PC-9 (cell line): ENCODE results near the gene TGFBR2. TPM values are rescaled to one million over a fixed set of nuclear protein-coding genes. Genes with fewer than 3 reads are reported as not detected.
A peak's percentile ranks its signal among the peaks of the same experiment; 100 is the strongest.

ENCODE experiments used
- BruUV-seq: library from RNA; stranded (reverse); fragments of 400-500 nt; replicated peaks from 2 replicates; lab custom pipeline; 2021; lab: Mats Ljungman, UMichigan
- CTCF ChIA-PET: fragments of 300-600 bp; sonication (Branson Sonifier 250); formaldehyde crosslinking; loops from one replicate; lab custom pipeline; 2022; ENCODE audit warnings: antibody characterized with exemption; lab: Charles Lee
- POLR2A ChIA-PET: fragments of 300-600 bp; sonication (Branson Sonifier 250); formaldehyde crosslinking; loops from one replicate; lab custom pipeline; 2022; ENCODE audit warnings: antibody characterized with exemption; ENCODE audit not compliant: unreplicated experiment; lab: Charles Lee
- DNase-seq, 2 experiments: peaks; one replicate each; pipeline versions ENCODE4 v3.0.0 to v3.0.0-alpha.2; 2015 to 2022; ENCODE audit warnings: mixed read lengths in 1 of 2
- H2AFZ ChIP-seq: fragments of 200-600 bp; sonication (generic); 2 replicates; pipeline ENCODE4 v1.8.1; 2017; ENCODE audit warnings: antibody characterized with exemption
- H3F3A ChIP-seq: fragments of 200-600 bp; sonication (generic); 2 replicates; pipeline ENCODE4 v1.8.1; 2017; ENCODE audit warnings: antibody characterized with exemption, mild to moderate bottlenecking, low read depth; ENCODE audit not compliant: insufficient read depth
- H3K27ac ChIP-seq: fragments of 200-600 bp; sonication (generic); 2 replicates; pipeline ENCODE4 v1.6.1; 2016; ENCODE audit warnings: mixed run types
- H3K27me3 ChIP-seq: fragments of 200-600 bp; sonication (generic); 2 replicates; pipeline ENCODE4 v1.6.1; 2016; ENCODE audit warnings: low read depth, mixed run types; ENCODE audit not compliant: insufficient read depth
- H3K36me3 ChIP-seq: fragments of 200-600 bp; sonication (generic); 2 replicates; pipeline ENCODE4 v1.6.1; 2016; ENCODE audit warnings: low read depth, mixed run types
- H3K4me1 ChIP-seq: fragments of 200-600 bp; sonication (generic); replicated peaks from 2 replicates; pipeline ENCODE4 v1.6.1; 2016; ENCODE audit warnings: mixed run types; ENCODE audit not compliant: insufficient read depth
- H3K4me2 ChIP-seq: fragments of 200-600 bp; sonication (generic); 2 replicates; pipeline ENCODE4 v1.6.1; 2017; ENCODE audit warnings: mixed run types
- H3K4me3 ChIP-seq: fragments of 200-600 bp; sonication (generic); 2 replicates; pipeline ENCODE4 v1.6.1; 2016; ENCODE audit warnings: mixed run types
- H3K79me2 ChIP-seq: fragments of 200-600 bp; sonication (generic); 2 replicates; pipeline ENCODE4 v1.6.1; 2017; ENCODE audit warnings: low read depth, mixed run types
- H3K9me2 ChIP-seq: fragments of 200-600 bp; sonication (generic); 2 replicates; pipeline ENCODE4 v1.8.1; 2017; ENCODE audit warnings: mild to moderate bottlenecking; ENCODE audit not compliant: insufficient read depth
- H3K9me3 ChIP-seq: fragments of 200-600 bp; sonication (generic); 2 replicates; pipeline ENCODE4 v1.8.1; 2016; ENCODE audit warnings: low read depth; ENCODE audit not compliant: insufficient read depth
- H4K20me1 ChIP-seq: fragments of 200-600 bp; sonication (generic); 2 replicates; pipeline ENCODE4 v1.8.1; 2017; ENCODE audit not compliant: insufficient read depth
- EZH2 ChIP-seq: fragments of 200-600 bp; sonication (generic); IDR thresholded peaks from 2 replicates; pipeline ENCODE4 v1.8.0; 2017; ENCODE audit warnings: antibody characterized with exemption, low read depth
- intact Hi-C: fragments of 100-400 bp; cut with micrococcal nuclease; formaldehyde crosslinking; loops from one replicate; pipeline ENCODE4 v1.10.0; 2022; ENCODE audit not compliant: unreplicated experiment
- total RNA-seq: library from RNA; stranded (reverse); gene quantifications from 2 replicates; pipeline ENCODE4 v1.2.3, GENCODE V29; 2021
- TF ChIP-seq, protein P1 (sequence below): fragments of 200-600 bp; sonication (generic); conservative IDR thresholded peaks from 2 replicates; pipeline ENCODE4 v1.6.1; 2017; ENCODE audit warnings: mixed run types, antibody characterized with exemption, mild to moderate bottlenecking, moderate library complexity

Gene TGFBR2
- total RNA-seq, 1 experiment from 2014 or later = 33.6 TPM

DNA sequence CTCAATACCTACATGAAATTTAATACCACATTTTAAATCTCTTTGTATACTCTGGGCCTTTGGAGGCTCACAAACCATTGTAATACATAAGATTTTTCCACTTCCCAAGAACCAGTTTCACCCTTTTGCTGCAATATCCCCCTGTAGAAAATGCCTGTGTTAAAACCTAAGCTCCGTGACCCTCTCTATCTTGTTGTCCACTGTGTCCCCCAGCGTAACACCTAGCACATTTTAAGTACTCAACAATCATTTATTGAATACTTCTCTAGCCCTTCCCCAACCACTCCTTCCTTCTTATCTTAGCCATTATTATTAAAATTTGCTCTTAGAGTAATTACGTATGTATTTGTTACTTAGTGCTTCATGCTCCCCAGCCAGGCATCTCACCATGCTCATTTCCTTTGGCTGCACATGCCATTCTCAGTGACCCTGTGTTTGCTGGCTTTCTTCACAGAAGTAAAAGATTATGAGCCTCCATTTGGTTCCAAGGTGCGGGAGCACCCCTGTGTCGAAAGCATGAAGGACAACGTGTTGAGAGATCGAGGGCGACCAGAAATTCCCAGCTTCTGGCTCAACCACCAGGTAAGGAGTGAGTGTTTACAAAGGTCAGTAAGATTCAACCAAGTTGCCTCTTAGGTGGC is 81.6 kb downstream of the TGFBR2 start:
- H3K4me2 ChIP-seq = peak overlapping the region; percentile 27; the same call in 1 of the 2 replicates

DNA sequence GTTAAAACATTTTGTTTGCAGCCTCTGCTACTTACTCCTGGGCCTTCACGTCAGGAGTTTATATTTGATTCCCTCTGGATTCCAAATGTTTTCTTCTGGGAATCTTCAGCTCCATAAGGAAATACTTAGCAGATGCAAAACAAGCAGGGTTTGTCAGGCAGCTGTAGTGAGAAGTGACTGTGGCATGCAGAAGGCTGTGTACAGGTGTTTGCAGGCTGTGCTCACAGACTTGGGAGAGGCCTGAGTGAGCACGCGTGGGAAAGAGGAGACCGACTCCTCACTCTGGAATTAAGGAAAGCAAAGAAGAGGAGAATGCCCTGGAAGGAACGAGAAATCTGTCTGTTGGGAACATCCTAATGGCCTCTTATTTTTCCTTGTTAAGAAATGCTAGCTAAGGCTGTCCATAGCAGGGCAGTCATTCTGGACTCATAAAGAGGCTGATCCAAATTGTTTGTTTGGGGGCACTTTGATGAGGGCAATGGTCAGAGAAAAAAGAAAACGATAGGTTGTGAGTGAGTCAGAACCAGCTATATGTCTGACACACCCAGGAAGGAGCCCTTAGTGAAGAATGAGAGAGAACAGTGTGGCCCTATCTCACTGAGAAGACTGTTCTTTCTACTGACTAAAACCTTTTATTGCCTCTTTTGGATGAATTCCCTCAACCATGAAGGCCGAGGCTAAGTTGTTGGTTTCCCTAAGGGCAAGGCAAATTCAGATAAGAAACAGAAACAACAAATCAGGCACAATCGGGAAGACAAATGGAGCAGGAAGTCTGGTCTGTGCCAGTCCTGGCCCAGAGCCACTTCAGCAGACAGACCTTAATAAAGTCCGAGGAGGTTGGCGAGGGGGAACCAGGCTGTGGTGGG is 82.6 kb downstream of the TGFBR2 start:
- peak overlapping the region; percentile 76 for H3K27ac ChIP-seq
- H3K36me3 ChIP-seq = no peaks in the 10 kb centered on the region
- no peaks in the 10 kb centered on the region for H3K79me2 ChIP-seq
- DNase-seq = peak; percentile 38 to 78
- TF ChIP-seq EZH2 = no peak
- TF ChIP-seq, protein P1, sequence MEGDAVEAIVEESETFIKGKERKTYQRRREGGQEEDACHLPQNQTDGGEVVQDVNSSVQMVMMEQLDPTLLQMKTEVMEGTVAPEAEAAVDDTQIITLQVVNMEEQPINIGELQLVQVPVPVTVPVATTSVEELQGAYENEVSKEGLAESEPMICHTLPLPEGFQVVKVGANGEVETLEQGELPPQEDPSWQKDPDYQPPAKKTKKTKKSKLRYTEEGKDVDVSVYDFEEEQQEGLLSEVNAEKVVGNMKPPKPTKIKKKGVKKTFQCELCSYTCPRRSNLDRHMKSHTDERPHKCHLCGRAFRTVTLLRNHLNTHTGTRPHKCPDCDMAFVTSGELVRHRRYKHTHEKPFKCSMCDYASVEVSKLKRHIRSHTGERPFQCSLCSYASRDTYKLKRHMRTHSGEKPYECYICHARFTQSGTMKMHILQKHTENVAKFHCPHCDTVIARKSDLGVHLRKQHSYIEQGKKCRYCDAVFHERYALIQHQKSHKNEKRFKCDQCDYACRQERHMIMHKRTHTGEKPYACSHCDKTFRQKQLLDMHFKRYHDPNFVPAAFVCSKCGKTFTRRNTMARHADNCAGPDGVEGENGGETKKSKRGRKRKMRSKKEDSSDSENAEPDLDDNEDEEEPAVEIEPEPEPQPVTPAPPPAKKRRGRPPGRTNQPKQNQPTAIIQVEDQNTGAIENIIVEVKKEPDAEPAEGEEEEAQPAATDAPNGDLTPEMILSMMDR = no peak
- H3K4me2 ChIP-seq = peak overlapping the region; percentile 27; the same call in 1 of the 2 replicates
- H4K20me1 ChIP-seq = no peaks in the 10 kb centered on the region
- H3K9me3 ChIP-seq = no peaks in the 10 kb centered on the region
- H3K4me3 ChIP-seq = no peak overlapping the region
- H3F3A ChIP-seq = peaks cover 10% of the 10 kb centered on the region
- H3K4me1 ChIP-seq = peaks cover 21% of the 10 kb centered on the region
- no peaks in the 10 kb centered on the region for H3K27me3 ChIP-seq
- intact Hi-C loops = loop anchor here (2.0 kb wide), 5 partner anchors 30 to 150 kb away; partner anchors contain the start of gene TGFBR2
- ChIA-PET CTCF (interaction anchor here (0.7 kb wide), 1 partner anchor 25 kb away, joined by 4 read pairs; no protein-coding TSS in a partner anchor), POLR2A (interaction anchor here (0.6 kb wide), 2 partner anchors 178 to 497 kb away, joined by 4 to 6 read pairs; no protein-coding TSS in a partner anchor)
- BruUV-seq = no TSS peak
- H2AFZ ChIP-seq = no peak overlapping the region
- H3K9me2 ChIP-seq = no peaks in the 10 kb centered on the region

More for the DNA sequence above, 81.6 kb downstream of the TGFBR2 start:
- Histone ChIP-seq H3K27me3 (no peaks in the 10 kb centered on the region), H3K36me3 (no peaks in the 10 kb centered on the region), H3K9me2 (no peaks in the 10 kb centered on the region), H4K20me1 (no peaks in the 10 kb centered on the region), H3K4me3 (no peak overlapping the region), H3K27ac (peak overlapping the region; percentile 76), H3K79me2 (no peaks in the 10 kb centered on the region), H2AFZ (no peak overlapping the region), H3K4me1 (peaks cover 21% of the 10 kb centered on the region), H3K9me3 (no peaks in the 10 kb centered on the region), H3F3A (peaks cover 10% of the 10 kb centered on the region)
- BruUV-seq = no TSS peak
- no peak for DNase-seq
- POLR2A ChIA-PET = no interaction called here
- intact Hi-C loops = loop anchor here (2.0 kb wide), 5 partner anchors 29 to 149 kb away; partner anchors contain the start of gene TGFBR2
- TF ChIP-seq, protein P1 = no peak
- no peak for TF ChIP-seq EZH2
- CTCF ChIA-PET = interaction anchor here (0.7 kb wide), 1 partner anchor 24 kb away, joined by 4 read pairs; no protein-coding TSS in a partner anchor

- no peaks in the 10 kb centered on the region for H3K9me2 ChIP-seq
- no peaks in the 10 kb centered on the region for H3K79me2 ChIP-seq
- H3K4me2 ChIP-seq = no peak overlapping the region
- no peak overlapping the region for H3K27ac ChIP-seq
- H3F3A ChIP-seq = peaks cover 10% of the 10 kb centered on the region
- H3K27me3 ChIP-seq = no peaks in the 10 kb centered on the region
- ChIA-PET CTCF (no interaction called here), POLR2A (no interaction called here)
- no peak overlapping the region for H3K4me3 ChIP-seq
- no TSS peak for BruUV-seq
- no peak overlapping the region for H2AFZ ChIP-seq
- intact Hi-C loops = loop anchor here (5.0 to 10.0 kb wide), 2 partner anchors 345 to 493 kb away; no protein-coding TSS in a partner anchor
- no peaks in the 10 kb centered on the region for H3K36me3 ChIP-seq
- no peak for TF ChIP-seq EZH2
- TF ChIP-seq, protein P1 = no peak
- DNase-seq = no peak
- peaks cover 21% of the 10 kb centered on the region for H3K4me1 ChIP-seq
- no peaks in the 10 kb centered on the region for H3K9me3 ChIP-seq
- H4K20me1 ChIP-seq = no peaks in the 10 kb centered on the region
Measured at GRCh38 chr3:30690199-30690598, 83.8 kb downstream of the TGFBR2 start.
